Breast epithelium (tissue), 3 donors: ENCODE measurements around the gene NIPAL1.

Source experiments
- CTCF ChIP-seq, 3 donors: fragments of 450-650 bp; IDR thresholded peaks; one replicate each; pipeline ENCODE4 v1.5.1; 2016 to 2017; ENCODE audit warnings: antibody characterized with exemption in 3 of 3, mild to moderate bottlenecking in 3 of 3, moderate library complexity in 3 of 3
- POLR2A ChIP-seq: fragments of 450-650 bp; IDR thresholded peaks from one replicate; pipeline ENCODE4 v1.6.1; 2016; ENCODE audit warnings: antibody characterized with exemption, mild to moderate bottlenecking, moderate library complexity
- POLR2AphosphoS5 ChIP-seq, 3 donors: sonication (generic); formaldehyde crosslinking; IDR thresholded peaks; one replicate each; pipeline ENCODE4 v1.6.1; 2017; ENCODE audit warnings: antibody characterized with exemption in 3 of 3

GRCh38 chr4:48078425-48078824 is 61.9 kb downstream of the NIPAL1 start:
- TF ChIP-seq CTCF (IDR thresholded peaks at IDR 0.05): no peak
- no peak for TF ChIP-seq POLR2A
- no peak for TF ChIP-seq POLR2AphosphoS5 (IDR thresholded peaks at IDR 0.05)
